HG03558 (cell line): ENCODE measurements around the gene BRD1.
"Not testable (repeated sequence)": the region's sequence is repeated elsewhere in the genome, so short reads cannot be mapped to it uniquely, and the experiment has no call there.

ENCODE experiments used
- ATAC-seq: cut with Tn5 transposase; IDR thresholded peaks from one replicate; pipeline ENCODE4 v1.9.1; 2021; ENCODE audit warnings: moderate number of reproducible peaks; ENCODE audit not compliant: unreplicated experiment; ENCODE audit errors: extremely low read depth

Gene BRD1

GRCh38 chr22:49827271-49827852 is 311 bp downstream of the BRD1 start:
- no peak for ATAC-seq

- no peak for ATAC-seq
Observed at GRCh38 chr22:49826603-49827270, 936 bp downstream of the BRD1 start.

GRCh38 chr22:49825944-49826602 is 1.6 kb downstream of the BRD1 start:
- ATAC-seq: no peak

GRCh38 chr22:49825436-49825835 is 2.2 kb downstream of the BRD1 start:
- ATAC-seq: no peak

GRCh38 chr22:49824936-49825335 is 2.7 kb downstream of the BRD1 start:
- no peak for ATAC-seq

GRCh38 chr22:49824185-49824925 is 3.3 kb downstream of the BRD1 start:
- ATAC-seq: no peak

- no peak for ATAC-seq
Observed at GRCh38 chr22:49823289-49824045, 4.2 kb downstream of the BRD1 start.

GRCh38 chr22:49821741-49822140 is 5.9 kb downstream of the BRD1 start:
- ATAC-seq: not testable (repeated sequence)

GRCh38 chr22:49820984-49821383 is 6.7 kb downstream of the BRD1 start:
- ATAC-seq: no peak

- no peak for ATAC-seq
Observed at GRCh38 chr22:49817359-49817758, 10.3 kb downstream of the BRD1 start.

GRCh38 chr22:49815641-49816091 is 12.0 kb downstream of the BRD1 start:
- ATAC-seq: no peak

GRCh38 chr22:49814856-49815255 is 12.8 kb downstream of the BRD1 start:
- no peak for ATAC-seq

GRCh38 chr22:49814164-49814686 is 13.4 kb downstream of the BRD1 start:
- ATAC-seq: no peak

- ATAC-seq: no peak
Observed at GRCh38 chr22:49812838-49813237, 14.8 kb downstream of the BRD1 start.

- no peak for ATAC-seq
Observed at GRCh38 chr22:49811020-49811791, 16.5 kb downstream of the BRD1 start.

GRCh38 chr22:49810363-49811019 is 17.2 kb downstream of the BRD1 start:
- no peak for ATAC-seq

GRCh38 chr22:49807780-49808708 is 19.6 kb downstream of the BRD1 start:
- ATAC-seq: no peak

GRCh38 chr22:49807129-49807528 is 20.5 kb downstream of the BRD1 start:
- ATAC-seq: no peak
